Glutamatergic neuron (in vitro differentiated cells): ENCODE data around the gene HOXB2. TPM values are rescaled to one million over a fixed set of nuclear protein-coding genes. Genes with fewer than 3 reads are reported as not detected.

Experiments used
- DNase-seq: peaks from one replicate; pipeline ENCODE4 v3.0.0; 2022
- H3K27ac Mint-ChIP-seq: one replicate; pipeline ENCODE4 v1.8.0; 2020; ENCODE audit warnings: mild to moderate bottlenecking, mixed read lengths, inconsistent platforms; ENCODE audit not compliant: unreplicated experiment
- H3K27me3 Mint-ChIP-seq: one replicate; pipeline ENCODE4 v1.8.0; 2020; ENCODE audit warnings: mild to moderate bottlenecking, moderate library complexity, mixed read lengths, inconsistent platforms; ENCODE audit not compliant: unreplicated experiment
- H3K36me3 Mint-ChIP-seq: one replicate; pipeline ENCODE4 v1.8.0; 2020; ENCODE audit warnings: mild to moderate bottlenecking, mixed read lengths, inconsistent platforms; ENCODE audit not compliant: unreplicated experiment
- H3K4me1 Mint-ChIP-seq: one replicate; pipeline ENCODE4 v1.8.0; 2020; ENCODE audit warnings: mild to moderate bottlenecking, low read depth, mixed read lengths, inconsistent platforms; ENCODE audit not compliant: unreplicated experiment
- H3K4me3 Mint-ChIP-seq: one replicate; pipeline ENCODE4 v1.8.0; 2020; ENCODE audit warnings: mild to moderate bottlenecking, mixed read lengths, inconsistent platforms; ENCODE audit not compliant: unreplicated experiment
- H3K9me3 Mint-ChIP-seq: one replicate; pipeline ENCODE4 v1.8.0; 2020; ENCODE audit warnings: mild to moderate bottlenecking, moderate library complexity, mixed read lengths, inconsistent platforms; ENCODE audit not compliant: unreplicated experiment
- CTCF ChIP-seq: fragments of 200-600 bp; sonication (generic); IDR thresholded peaks from one replicate; pipeline ENCODE4 v1.5.0; 2021; ENCODE audit not compliant: partially characterized antibody, unreplicated experiment
- total RNA-seq: library from RNA; stranded (reverse); fragmentation: NEBNext Ultra II Directional; extraction: Animal tissue kit (Norgen Biotek cat#: 25700); gene quantifications from one replicate; pipeline ENCODE4 v1.2.1, GENCODE V29; 2021; ENCODE audit not compliant: unreplicated experiment

The HOXB2 gene
- total RNA-seq, 1 donor from 2014 or later, result 12.7 TPM

GRCh38 chr17:48499735-48500434, 45.0 kb downstream of the HOXB2 start:
- H3K27ac Mint-ChIP-seq, result no peak overlapping the region
- H3K4me1 Mint-ChIP-seq, result no peaks in the 10 kb centered on the region
- H3K36me3 Mint-ChIP-seq, result no peaks in the 10 kb centered on the region
- no peaks in the 10 kb centered on the region for H3K9me3 Mint-ChIP-seq
- H3K4me3 Mint-ChIP-seq, result no peak overlapping the region
- no peak for TF ChIP-seq CTCF
- DNase-seq, result no peak
- peaks cover 4% of the 10 kb centered on the region for H3K27me3 Mint-ChIP-seq

GRCh38 chr17:48499248-48499647, 45.7 kb downstream of the HOXB2 start:
- Mint-ChIP-seq H3K36me3 (no peaks in the 10 kb centered on the region), H3K4me1 (no peaks in the 10 kb centered on the region), H3K27ac (no peak overlapping the region), H3K9me3 (no peaks in the 10 kb centered on the region), H3K27me3 (peaks cover 6% of the 10 kb centered on the region), H3K4me3 (no peak overlapping the region)
- DNase-seq, result no peak
- TF ChIP-seq CTCF, result no peak

- DNase-seq, result no peak
- Mint-ChIP-seq H3K27ac (no peak overlapping the region), H3K4me3 (no peak overlapping the region), H3K36me3 (no peaks in the 10 kb centered on the region), H3K4me1 (no peaks in the 10 kb centered on the region), H3K27me3 (peaks cover 9% of the 10 kb centered on the region), H3K9me3 (no peaks in the 10 kb centered on the region)
- no peak for TF ChIP-seq CTCF
Observed at GRCh38 chr17:48498164-48498850, 46.6 kb downstream of the HOXB2 start.

- Mint-ChIP-seq H3K4me3 (no peak overlapping the region), H3K27me3 (peaks cover 5% of the 10 kb centered on the region), H3K27ac (no peak overlapping the region), H3K4me1 (no peaks in the 10 kb centered on the region), H3K36me3 (no peaks in the 10 kb centered on the region), H3K9me3 (no peaks in the 10 kb centered on the region)
- TF ChIP-seq CTCF, result no peak
- DNase-seq, result no peak
Observed at GRCh38 chr17:48497103-48497502, 47.8 kb downstream of the HOXB2 start.

- Mint-ChIP-seq H3K27ac (no peak overlapping the region), H3K27me3 (peaks cover 5% of the 10 kb centered on the region), H3K4me1 (no peaks in the 10 kb centered on the region), H3K36me3 (no peaks in the 10 kb centered on the region), H3K4me3 (no peak overlapping the region), H3K9me3 (no peaks in the 10 kb centered on the region)
- TF ChIP-seq CTCF, result no peak
- DNase-seq, result no peak
Observed at GRCh38 chr17:48494335-48494734, 50.6 kb downstream of the HOXB2 start.
